PFSK-1 (cell line): ENCODE measurements around the gene C12orf76.

ENCODE experiments used
- POLR2AphosphoS5 ChIP-seq: IDR thresholded peaks from 2 replicates; pipeline ENCODE4 v1.6.1; 2012; ENCODE audit warnings: low read depth, mild to moderate bottlenecking, control low read depth, low read length, moderate library complexity
- SIN3A ChIP-seq: IDR thresholded peaks from 2 replicates; pipeline ENCODE4 v1.6.1; 2012; ENCODE audit warnings: mild to moderate bottlenecking, low read length, moderate library complexity, borderline replicate concordance; ENCODE audit not compliant: insufficient read depth
- TF ChIP-seq, protein P1 (sequence below), 2 experiments: IDR thresholded peaks; 2 replicates each; pipeline versions ENCODE4 v1.6.1 to v1.8.0; 2011 to 2012; ENCODE audit warnings: low read depth in 2 of 2, low read length in 2 of 2, control low read depth in 1 of 2, inconsistent platforms in 1 of 2, mild to moderate bottlenecking in 1 of 2, moderate library complexity in 1 of 2; ENCODE audit not compliant: insufficient read depth in 1 of 2

DNA sequence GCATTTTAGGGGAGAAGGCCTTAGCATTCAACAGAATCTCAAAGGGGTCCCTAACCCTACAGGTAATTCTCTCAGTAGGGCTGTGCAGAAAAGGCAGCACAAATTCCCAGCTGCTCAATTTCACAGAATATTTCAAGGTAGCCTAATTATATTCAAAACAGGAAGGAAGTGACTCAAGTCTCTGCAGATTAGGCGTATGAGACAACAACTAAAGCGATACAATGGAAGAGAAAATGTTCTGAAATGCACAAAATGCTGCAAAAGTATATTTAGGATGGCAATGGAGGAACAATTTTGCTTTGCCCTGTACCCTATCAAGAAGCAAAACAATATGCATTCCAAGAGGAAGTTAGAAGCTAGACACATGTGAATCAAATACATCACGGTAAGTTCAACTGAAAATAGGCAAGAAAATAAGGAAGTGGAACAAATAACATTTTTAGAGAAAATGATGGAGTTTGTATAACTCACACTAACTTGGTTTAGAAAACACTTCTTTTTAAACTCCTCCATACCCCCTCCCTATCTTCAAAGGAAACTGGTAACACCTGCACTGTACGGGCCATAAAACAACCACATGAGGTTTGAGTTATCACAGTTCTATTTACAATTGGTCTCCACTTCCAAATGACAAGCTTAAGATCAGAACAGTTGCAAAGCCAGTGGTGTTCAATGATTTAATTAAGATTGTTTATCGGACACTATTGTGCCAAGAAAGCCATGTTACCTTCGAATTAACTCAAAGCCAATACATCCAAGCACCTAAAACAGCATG lies 53.7 kb downstream of the C12orf76 start:
- no peak for TF ChIP-seq POLR2AphosphoS5
- TF ChIP-seq SIN3A: no peak
- TF ChIP-seq, protein P1, sequence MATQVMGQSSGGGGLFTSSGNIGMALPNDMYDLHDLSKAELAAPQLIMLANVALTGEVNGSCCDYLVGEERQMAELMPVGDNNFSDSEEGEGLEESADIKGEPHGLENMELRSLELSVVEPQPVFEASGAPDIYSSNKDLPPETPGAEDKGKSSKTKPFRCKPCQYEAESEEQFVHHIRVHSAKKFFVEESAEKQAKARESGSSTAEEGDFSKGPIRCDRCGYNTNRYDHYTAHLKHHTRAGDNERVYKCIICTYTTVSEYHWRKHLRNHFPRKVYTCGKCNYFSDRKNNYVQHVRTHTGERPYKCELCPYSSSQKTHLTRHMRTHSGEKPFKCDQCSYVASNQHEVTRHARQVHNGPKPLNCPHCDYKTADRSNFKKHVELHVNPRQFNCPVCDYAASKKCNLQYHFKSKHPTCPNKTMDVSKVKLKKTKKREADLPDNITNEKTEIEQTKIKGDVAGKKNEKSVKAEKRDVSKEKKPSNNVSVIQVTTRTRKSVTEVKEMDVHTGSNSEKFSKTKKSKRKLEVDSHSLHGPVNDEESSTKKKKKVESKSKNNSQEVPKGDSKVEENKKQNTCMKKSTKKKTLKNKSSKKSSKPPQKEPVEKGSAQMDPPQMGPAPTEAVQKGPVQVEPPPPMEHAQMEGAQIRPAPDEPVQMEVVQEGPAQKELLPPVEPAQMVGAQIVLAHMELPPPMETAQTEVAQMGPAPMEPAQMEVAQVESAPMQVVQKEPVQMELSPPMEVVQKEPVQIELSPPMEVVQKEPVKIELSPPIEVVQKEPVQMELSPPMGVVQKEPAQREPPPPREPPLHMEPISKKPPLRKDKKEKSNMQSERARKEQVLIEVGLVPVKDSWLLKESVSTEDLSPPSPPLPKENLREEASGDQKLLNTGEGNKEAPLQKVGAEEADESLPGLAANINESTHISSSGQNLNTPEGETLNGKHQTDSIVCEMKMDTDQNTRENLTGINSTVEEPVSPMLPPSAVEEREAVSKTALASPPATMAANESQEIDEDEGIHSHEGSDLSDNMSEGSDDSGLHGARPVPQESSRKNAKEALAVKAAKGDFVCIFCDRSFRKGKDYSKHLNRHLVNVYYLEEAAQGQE (IDR thresholded peaks at IDR 0.05; ENCODE audit: insufficient read depth in 1 of 2, low read depth in 2 of 2, low read length in 2 of 2): no peak
